ENCODE measurements around the gene RSRC1. TPM values are rescaled to one million over a fixed set of nuclear protein-coding genes. Genes with fewer than 3 reads are reported as not detected.

The RSRC1 gene
- total and polyA plus RNA-seq, 2 of the 13 experiments (the other 11 are each of a cell fraction or from before 2014, with no cell fraction given), result 4.9 to 63.0 TPM

GRCh38 chr3:158109804-158110657 lies at the start of gene RSRC1 (continued):
- TF ChIP-seq BCL3 (CRISPR knock-in tag; IDR thresholded peaks at IDR 0.05), result peak; percentile 97
- TF ChIP-seq ESRRA (CRISPR knock-in tag; IDR thresholded peaks at IDR 0.05; ENCODE audit: low read depth), result peak; percentile 27; the same call in 1 of the 2 replicates
- TF ChIP-seq ATF1 (CRISPR knock-in tag; IDR thresholded peaks at IDR 0.05), result peak; percentile 50; the same call in 1 of the 2 replicates
- TF ChIP-seq ZNF292 (CRISPR knock-in tag; IDR thresholded peaks at IDR 0.05; ENCODE audit: borderline replicate concordance, low read depth), result peak; percentile 43; the same call in 1 of the 2 replicates
- 0 out of 2 replicates have a peak, but pooled peaks have one; percentile 48 for TF ChIP-seq FUBP1 (CRISPR knock-in tag; IDR thresholded peaks at IDR 0.05; ENCODE audit: borderline replicate concordance)
- TF ChIP-seq NFKBIZ (CRISPR knock-in tag; IDR thresholded peaks at IDR 0.05), result peak; percentile 58; the same call in 1 of the 2 replicates
- TF ChIP-seq ZNF232 (CRISPR knock-in tag; IDR thresholded peaks at IDR 0.05; ENCODE audit: borderline replicate concordance), result peak; percentile 65
- peak; percentile 96 for TF ChIP-seq KLF15 (CRISPR knock-in tag; IDR thresholded peaks at IDR 0.05; ENCODE audit: borderline replicate concordance)
- peak; percentile 69; the same call in 1 of the 2 replicates for TF ChIP-seq SRY (CRISPR knock-in tag; IDR thresholded peaks at IDR 0.05)
- TF ChIP-seq RFXAP (CRISPR knock-in tag; IDR thresholded peaks at IDR 0.05; ENCODE audit: borderline replicate concordance), result peak; percentile 75
- TF ChIP-seq NCOA2 (CRISPR knock-in tag; IDR thresholded peaks at IDR 0.05), result peak; percentile 13
- TF ChIP-seq CBX5 (CRISPR knock-in tag; IDR thresholded peaks at IDR 0.05; ENCODE audit: borderline replicate concordance), result peak; percentile 83; the same call in 1 of the 2 replicates
- peak; percentile 92 for TF ChIP-seq DR1 (CRISPR knock-in tag; IDR thresholded peaks at IDR 0.05)
- TF ChIP-seq NR2C2 (CRISPR knock-in tag; IDR thresholded peaks at IDR 0.05; ENCODE audit: borderline replicate concordance), result peak; percentile 88
- peak; percentile 72; the same call in 1 of the 2 replicates for TF ChIP-seq FOXC1 (CRISPR knock-in tag; IDR thresholded peaks at IDR 0.05; ENCODE audit: borderline replicate concordance)
- peak; percentile 21; the same call in 1 of the 2 replicates for TF ChIP-seq ZNF263 (CRISPR knock-in tag; IDR thresholded peaks at IDR 0.05)
- 0 out of 2 replicates have a peak, but pooled peaks have one; percentile 40 for TF ChIP-seq MEF2D (CRISPR knock-in tag; IDR thresholded peaks at IDR 0.05)
- peak; percentile 33; the same call in 1 of the 2 replicates for TF ChIP-seq ZNF839 (CRISPR knock-in tag; IDR thresholded peaks at IDR 0.05; ENCODE audit: borderline replicate concordance)
- TF ChIP-seq GRHL1 (CRISPR knock-in tag; conservative IDR thresholded peaks at IDR 0.05), result no peak
- TF ChIP-seq ZNF83 (CRISPR knock-in tag; IDR thresholded peaks at IDR 0.05; ENCODE audit: borderline replicate concordance), result no peak

Data from HepG2 (cell line).